C4-2B (cell line): ENCODE data around the gene QSOX2.

Experiments
- ZFX ChIP-seq: fragments of 450-650 bp; IDR thresholded peaks from 2 replicates; pipeline ENCODE4 v1.6.1; 2017
- TF ChIP-seq, protein P1 (sequence below): fragments of 450-650 bp; conservative IDR thresholded peaks from 2 replicates; pipeline ENCODE4 v1.5.1; 2017; ENCODE audit warnings: mild to moderate bottlenecking

DNA sequence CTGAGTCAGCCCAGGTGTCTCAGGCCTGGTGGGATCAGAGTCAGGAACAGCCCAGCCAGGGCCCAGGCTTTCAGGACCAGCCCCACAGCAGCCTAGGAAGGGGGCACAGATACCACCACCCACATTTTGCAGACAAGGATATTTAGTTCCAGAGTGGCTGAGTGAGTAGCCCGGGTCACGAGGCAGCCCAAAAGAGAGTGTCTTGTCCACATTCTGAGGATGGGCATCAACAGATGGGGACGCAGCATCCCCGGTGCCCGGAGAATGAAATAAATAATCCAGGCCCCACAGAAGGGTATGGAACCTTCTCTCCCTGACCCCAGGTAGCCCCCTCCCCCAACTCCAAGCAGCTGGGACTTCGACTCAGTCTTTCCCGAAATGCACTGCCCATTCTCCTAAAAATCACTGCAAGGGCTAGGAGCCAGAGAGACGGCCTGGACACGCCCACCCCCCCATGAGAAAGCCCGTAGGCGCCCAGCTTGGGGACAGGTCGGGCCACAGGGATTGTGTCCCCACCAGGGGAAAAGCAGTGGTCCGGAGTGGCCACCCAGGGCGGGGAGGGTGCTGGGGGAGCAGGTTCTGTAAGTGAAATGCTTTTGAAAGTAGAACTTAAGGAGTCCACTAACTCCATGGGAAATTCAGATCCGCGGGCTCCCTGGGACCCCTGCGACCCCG, 47.5 kb downstream of the QSOX2 start:
- TF ChIP-seq, protein P1, sequence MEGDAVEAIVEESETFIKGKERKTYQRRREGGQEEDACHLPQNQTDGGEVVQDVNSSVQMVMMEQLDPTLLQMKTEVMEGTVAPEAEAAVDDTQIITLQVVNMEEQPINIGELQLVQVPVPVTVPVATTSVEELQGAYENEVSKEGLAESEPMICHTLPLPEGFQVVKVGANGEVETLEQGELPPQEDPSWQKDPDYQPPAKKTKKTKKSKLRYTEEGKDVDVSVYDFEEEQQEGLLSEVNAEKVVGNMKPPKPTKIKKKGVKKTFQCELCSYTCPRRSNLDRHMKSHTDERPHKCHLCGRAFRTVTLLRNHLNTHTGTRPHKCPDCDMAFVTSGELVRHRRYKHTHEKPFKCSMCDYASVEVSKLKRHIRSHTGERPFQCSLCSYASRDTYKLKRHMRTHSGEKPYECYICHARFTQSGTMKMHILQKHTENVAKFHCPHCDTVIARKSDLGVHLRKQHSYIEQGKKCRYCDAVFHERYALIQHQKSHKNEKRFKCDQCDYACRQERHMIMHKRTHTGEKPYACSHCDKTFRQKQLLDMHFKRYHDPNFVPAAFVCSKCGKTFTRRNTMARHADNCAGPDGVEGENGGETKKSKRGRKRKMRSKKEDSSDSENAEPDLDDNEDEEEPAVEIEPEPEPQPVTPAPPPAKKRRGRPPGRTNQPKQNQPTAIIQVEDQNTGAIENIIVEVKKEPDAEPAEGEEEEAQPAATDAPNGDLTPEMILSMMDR: no peak
- TF ChIP-seq ZFX: no peak
